ENCODE data around the gene GNG7. TPM values are rescaled to one million over a fixed set of nuclear protein-coding genes. Genes with fewer than 3 reads are reported as not detected.

Gene GNG7
- total RNA-seq, 1 donor from 2014 or later, result 7.7 TPM

- H3K4me3 Mint-ChIP-seq (ENCODE audit: unreplicated experiment), result no peak overlapping the region
- DNase-seq (ENCODE audit: low spot score), result no peak
- H3K9me3 Mint-ChIP-seq (ENCODE audit: unreplicated experiment), result no peaks in the 10 kb centered on the region
- no peak overlapping the region for H3K27ac Mint-ChIP-seq (ENCODE audit: unreplicated experiment)
- no peaks in the 10 kb centered on the region for H3K36me3 Mint-ChIP-seq (ENCODE audit: low read depth, unreplicated experiment)
- peaks cover 4% of the 10 kb centered on the region for H3K27me3 Mint-ChIP-seq (ENCODE audit: unreplicated experiment)
- TF ChIP-seq, protein P1, sequence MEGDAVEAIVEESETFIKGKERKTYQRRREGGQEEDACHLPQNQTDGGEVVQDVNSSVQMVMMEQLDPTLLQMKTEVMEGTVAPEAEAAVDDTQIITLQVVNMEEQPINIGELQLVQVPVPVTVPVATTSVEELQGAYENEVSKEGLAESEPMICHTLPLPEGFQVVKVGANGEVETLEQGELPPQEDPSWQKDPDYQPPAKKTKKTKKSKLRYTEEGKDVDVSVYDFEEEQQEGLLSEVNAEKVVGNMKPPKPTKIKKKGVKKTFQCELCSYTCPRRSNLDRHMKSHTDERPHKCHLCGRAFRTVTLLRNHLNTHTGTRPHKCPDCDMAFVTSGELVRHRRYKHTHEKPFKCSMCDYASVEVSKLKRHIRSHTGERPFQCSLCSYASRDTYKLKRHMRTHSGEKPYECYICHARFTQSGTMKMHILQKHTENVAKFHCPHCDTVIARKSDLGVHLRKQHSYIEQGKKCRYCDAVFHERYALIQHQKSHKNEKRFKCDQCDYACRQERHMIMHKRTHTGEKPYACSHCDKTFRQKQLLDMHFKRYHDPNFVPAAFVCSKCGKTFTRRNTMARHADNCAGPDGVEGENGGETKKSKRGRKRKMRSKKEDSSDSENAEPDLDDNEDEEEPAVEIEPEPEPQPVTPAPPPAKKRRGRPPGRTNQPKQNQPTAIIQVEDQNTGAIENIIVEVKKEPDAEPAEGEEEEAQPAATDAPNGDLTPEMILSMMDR (IDR thresholded peaks at IDR 0.05; ENCODE audit: unreplicated experiment), result no peak
- no peaks in the 10 kb centered on the region for H3K4me1 Mint-ChIP-seq (ENCODE audit: unreplicated experiment)
These were observed 36.0 kb downstream of the GNG7 start for GRCh38 chr19:2666344-2666994.

DNA sequence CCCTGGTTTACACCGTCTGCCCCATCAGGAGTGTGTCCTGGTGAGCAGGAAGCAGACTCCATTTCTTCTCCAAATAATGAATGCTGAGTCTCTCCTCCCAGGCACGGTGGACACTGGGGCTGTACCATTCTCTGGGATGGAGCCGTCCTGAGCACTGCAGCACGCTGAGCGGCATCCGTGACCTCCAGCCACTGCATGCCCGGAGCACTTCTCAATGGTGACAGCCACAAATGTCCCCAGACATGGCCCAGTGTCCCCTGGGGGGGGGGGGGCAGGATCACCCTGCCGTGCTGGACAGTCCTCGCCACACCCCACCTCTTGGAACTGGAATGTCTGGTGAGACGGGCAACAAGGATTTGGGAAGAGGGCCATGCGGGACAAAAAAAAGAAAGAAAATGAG, 37.4 kb downstream of the GNG7 start:
- TF ChIP-seq, protein P1 (IDR thresholded peaks at IDR 0.05; ENCODE audit: unreplicated experiment), result no peak
- H3K27me3 Mint-ChIP-seq (ENCODE audit: unreplicated experiment), result peaks cover 4% of the 10 kb centered on the region
- no peak overlapping the region for H3K27ac Mint-ChIP-seq (ENCODE audit: unreplicated experiment)
- H3K4me3 Mint-ChIP-seq (ENCODE audit: unreplicated experiment), result no peak overlapping the region
- no peak for DNase-seq (ENCODE audit: low spot score)
- H3K36me3 Mint-ChIP-seq (ENCODE audit: low read depth, unreplicated experiment), result no peaks in the 10 kb centered on the region
- H3K9me3 Mint-ChIP-seq (ENCODE audit: unreplicated experiment), result no peaks in the 10 kb centered on the region
- H3K4me1 Mint-ChIP-seq (ENCODE audit: unreplicated experiment), result no peaks in the 10 kb centered on the region

DNA sequence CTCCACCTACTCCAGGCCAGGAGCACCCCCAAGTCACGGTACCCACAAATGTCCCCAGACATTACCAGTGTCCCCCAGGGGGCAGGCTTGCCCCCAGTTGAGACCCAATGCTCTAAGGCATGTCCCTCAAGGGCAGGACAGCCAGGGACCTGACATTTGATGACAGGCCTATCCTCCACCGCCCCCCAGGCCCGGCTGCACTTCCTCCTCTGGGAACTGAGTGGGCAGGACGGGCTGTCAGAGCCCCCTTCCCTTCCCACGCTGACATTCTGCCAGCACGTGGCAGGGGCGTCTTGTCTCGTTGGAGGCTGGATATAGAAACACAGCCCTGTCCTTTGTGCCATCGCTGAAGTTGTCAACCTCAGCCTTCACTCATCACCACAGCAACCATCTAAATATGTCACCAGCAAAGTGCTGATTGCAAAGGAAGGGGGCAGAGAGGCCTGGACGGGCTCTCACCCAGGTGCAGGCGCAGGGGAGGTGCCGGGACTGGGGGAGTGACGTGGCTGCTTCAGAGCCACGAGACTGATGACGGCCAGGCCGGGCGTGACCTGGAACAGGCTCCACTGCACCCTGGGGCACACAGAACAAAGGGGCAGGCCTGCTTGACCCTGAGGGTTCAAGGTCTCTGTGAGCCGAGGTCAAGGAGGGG, 38.4 kb downstream of the GNG7 start:
- no peak overlapping the region for H3K4me3 Mint-ChIP-seq (ENCODE audit: unreplicated experiment)
- H3K4me1 Mint-ChIP-seq (ENCODE audit: unreplicated experiment), result no peaks in the 10 kb centered on the region
- no peaks in the 10 kb centered on the region for H3K36me3 Mint-ChIP-seq (ENCODE audit: low read depth, unreplicated experiment)
- H3K9me3 Mint-ChIP-seq (ENCODE audit: unreplicated experiment), result no peaks in the 10 kb centered on the region
- H3K27me3 Mint-ChIP-seq (ENCODE audit: unreplicated experiment), result peaks cover 4% of the 10 kb centered on the region
- no peak for DNase-seq (ENCODE audit: low spot score)
- no peak overlapping the region for H3K27ac Mint-ChIP-seq (ENCODE audit: unreplicated experiment)
- TF ChIP-seq, protein P1 (IDR thresholded peaks at IDR 0.05; ENCODE audit: unreplicated experiment), result no peak

GRCh38 chr19:2661615-2662014, 40.9 kb downstream of the GNG7 start:
- no peak overlapping the region for H3K4me3 Mint-ChIP-seq (ENCODE audit: unreplicated experiment)
- peaks cover 4% of the 10 kb centered on the region for H3K27me3 Mint-ChIP-seq (ENCODE audit: unreplicated experiment)
- H3K36me3 Mint-ChIP-seq (ENCODE audit: low read depth, unreplicated experiment), result no peaks in the 10 kb centered on the region
- DNase-seq (ENCODE audit: low spot score), result no peak
- TF ChIP-seq, protein P1 (IDR thresholded peaks at IDR 0.05; ENCODE audit: unreplicated experiment), result no peak
- no peaks in the 10 kb centered on the region for H3K4me1 Mint-ChIP-seq (ENCODE audit: unreplicated experiment)
- no peaks in the 10 kb centered on the region for H3K9me3 Mint-ChIP-seq (ENCODE audit: unreplicated experiment)
- H3K27ac Mint-ChIP-seq (ENCODE audit: unreplicated experiment), result no peak overlapping the region

- H3K27ac Mint-ChIP-seq (ENCODE audit: unreplicated experiment), result no peak overlapping the region
- H3K27me3 Mint-ChIP-seq (ENCODE audit: unreplicated experiment), result peaks cover 4% of the 10 kb centered on the region
- no peak overlapping the region for H3K4me3 Mint-ChIP-seq (ENCODE audit: unreplicated experiment)
- H3K36me3 Mint-ChIP-seq (ENCODE audit: low read depth, unreplicated experiment), result no peaks in the 10 kb centered on the region
- no peaks in the 10 kb centered on the region for H3K4me1 Mint-ChIP-seq (ENCODE audit: unreplicated experiment)
- DNase-seq (ENCODE audit: low spot score), result no peak
- H3K9me3 Mint-ChIP-seq (ENCODE audit: unreplicated experiment), result no peaks in the 10 kb centered on the region
- TF ChIP-seq, protein P1 (IDR thresholded peaks at IDR 0.05; ENCODE audit: unreplicated experiment), result no peak
These were observed 42.5 kb downstream of the GNG7 start for GRCh38 chr19:2659856-2660432.

Measured in endothelial cell (in vitro differentiated cells).